Glomerular visceral epithelial cell (primary cell): ENCODE results near the gene GTPBP10.

ENCODE experiments used
- DNase-seq: peaks from one replicate; pipeline ENCODE4 v3.0.0-alpha.2; 2016; ENCODE audit errors: extremely low spot score

GTPBP10 gene

DNA sequence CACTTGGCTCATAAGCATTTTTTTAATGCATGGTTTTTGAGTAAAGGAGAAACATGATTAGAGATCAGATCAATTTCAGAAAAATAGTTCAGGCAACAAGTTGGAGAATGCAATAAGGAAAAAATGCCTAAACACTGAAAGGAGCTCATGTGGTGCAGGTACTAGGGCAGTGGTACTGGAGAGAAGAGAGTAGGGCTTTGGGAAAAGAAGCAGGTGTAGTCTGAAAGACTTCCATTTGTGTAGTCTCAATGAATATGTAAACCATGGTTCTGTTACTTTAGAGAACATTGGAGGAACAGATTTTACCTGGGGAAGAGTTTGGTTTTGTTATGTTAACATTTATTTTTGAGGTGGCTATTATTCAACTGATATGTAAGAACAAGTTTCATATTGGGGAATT lies 5.5 kb downstream of the GTPBP10 start:
- DNase-seq, result no peak

DNA sequence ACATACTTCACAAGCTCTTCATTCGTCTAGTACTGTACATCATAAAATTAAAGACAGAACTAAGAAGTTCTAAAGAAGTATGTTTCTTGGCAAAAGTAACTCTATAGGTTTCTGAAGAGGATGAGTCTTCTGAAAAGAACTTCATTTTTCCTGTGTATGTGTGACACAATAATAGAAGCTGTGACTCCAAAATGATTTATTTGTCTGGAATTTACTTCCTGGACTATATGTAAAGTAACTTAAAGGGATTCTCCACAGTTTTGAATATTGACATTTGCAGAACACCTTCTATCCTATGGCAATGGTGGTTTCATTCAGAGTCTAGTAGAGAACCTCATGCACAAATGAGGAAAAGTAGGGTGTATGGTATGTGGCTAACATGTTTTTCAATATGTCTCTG lies 36.9 kb downstream of the GTPBP10 start:
- peak; percentile 32 for DNase-seq

DNA sequence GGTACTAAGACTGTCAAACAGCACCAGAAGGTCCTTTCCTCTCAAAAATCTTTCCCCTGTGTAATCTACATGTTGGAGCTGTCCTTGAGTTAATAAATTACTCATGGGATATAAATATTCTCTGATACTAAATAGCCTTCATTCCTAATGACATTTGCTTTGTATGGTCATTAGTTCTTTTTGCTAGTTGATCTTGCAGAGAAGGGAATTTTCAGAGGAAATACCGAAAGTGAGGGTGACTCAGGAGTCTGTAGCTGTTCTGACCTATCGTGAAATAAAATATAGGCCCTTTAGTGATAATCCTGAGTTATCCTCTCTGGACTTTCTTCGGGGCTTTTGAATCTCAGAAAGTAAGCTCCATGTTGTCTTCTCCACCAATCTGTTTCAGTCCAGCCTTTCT lies 37.3 kb downstream of the GTPBP10 start:
- peak; percentile 25 for DNase-seq

DNA sequence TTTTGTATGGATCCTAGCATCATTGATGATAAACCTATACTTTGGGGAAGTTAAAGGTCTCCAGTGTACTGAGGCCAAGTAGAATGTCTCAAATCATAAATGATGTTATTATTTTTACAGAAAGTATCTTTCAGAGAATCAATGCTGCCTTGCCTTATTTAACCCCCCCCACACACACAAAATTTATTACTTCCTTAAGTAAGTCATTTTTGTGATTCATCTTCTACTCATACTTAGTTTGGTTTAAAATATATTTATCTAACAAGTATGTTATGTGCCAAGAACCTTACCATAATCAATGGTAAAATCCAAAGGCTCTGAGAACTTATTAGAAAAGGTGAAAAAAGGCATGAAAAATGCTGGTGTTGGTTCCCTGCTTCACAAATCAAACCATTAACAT lies 37.9 kb downstream of the GTPBP10 start:
- DNase-seq, result no peak

DNA sequence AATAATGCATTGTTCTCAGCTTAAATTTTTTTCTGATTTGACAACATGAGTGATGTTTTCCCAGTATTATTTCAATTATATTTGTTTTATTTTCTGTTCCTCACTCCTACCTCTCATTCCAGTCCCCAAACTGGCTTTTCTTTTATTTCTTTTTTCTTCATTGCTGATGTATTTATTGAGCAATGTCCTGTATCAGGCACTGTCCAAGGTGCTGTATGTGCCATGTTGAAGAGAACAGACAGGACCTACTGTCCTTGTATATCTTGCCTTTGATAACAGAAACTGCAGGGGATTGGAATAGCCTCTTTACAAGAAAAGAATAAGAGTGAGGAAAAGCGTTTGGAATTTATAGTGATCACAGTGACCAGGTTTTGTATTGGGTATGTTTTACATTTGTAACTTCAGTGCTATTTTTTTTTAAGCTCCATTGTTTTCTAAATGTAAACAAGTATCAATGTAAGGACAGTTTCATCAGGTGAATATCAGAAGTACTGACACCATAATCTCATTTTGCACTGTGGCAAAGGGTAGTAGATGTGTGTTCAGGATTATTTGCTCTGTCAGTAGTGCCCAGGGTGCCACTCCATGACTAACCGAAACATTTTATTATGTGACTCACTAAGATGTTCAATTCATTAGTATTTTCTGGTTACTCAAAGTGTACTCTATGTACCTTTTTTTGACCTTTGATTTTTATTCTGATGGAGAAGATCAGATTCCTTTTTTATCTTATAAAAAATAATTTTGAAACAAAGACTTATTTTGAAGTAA lies 41.1 kb downstream of the GTPBP10 start:
- DNase-seq, result no peak

DNA sequence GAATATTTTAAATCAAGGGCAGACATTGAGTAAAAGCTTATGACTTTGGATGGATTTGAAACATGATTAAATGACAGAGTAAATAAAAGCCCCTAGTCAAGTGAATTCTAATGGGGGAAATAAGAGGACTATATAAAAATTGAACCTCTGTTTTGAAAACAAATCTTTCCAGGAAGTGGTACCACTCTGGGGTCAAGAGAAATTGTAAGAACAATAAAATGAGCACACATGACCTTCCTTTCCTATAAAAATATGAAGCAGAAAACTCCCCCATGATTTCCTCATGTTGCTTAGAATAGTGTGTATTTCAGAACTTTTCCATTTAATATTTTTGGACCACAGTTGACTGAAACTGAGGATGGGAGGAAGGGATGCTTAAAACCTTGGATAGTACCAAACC lies 44.4 kb downstream of the GTPBP10 start:
- no peak for DNase-seq

DNA sequence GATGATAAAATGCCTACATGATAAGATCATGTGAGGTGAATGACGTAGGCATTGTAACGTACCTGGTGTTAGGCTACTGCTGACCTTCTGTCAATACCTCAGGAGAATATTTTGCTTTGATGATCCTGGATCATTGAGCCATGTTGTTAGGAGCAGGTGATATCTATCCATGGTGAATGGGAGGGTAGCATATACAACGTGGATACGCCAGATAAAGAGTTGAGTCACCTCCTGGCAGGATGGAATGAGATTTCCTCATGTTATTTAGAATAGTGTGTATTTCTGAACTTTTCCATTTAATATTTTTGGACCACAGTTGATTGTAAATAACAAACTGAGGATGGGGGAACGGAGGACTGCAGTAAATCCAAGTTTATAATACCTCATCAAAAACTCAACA lies 45.0 kb downstream of the GTPBP10 start:
- no peak for DNase-seq

DNA sequence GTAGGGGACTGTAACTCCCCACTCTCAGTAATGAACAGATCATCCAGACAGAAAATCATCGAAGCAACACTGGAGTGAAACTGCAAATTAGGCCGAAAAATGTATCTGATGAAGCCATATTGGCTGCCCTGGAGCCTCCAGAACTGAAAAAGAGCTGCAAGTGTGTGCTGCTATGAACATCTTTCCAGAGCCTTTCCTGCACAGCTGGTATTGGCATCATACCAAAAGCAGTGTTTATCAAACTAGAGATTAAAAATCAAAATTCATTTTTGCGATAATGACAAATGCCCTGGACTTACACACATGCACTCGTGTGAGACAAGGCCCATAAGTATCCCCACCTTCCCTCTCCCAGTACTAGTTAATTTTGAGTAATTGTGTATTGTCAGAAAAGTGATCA lies 49.9 kb downstream of the GTPBP10 start:
- DNase-seq, result no peak

DNA sequence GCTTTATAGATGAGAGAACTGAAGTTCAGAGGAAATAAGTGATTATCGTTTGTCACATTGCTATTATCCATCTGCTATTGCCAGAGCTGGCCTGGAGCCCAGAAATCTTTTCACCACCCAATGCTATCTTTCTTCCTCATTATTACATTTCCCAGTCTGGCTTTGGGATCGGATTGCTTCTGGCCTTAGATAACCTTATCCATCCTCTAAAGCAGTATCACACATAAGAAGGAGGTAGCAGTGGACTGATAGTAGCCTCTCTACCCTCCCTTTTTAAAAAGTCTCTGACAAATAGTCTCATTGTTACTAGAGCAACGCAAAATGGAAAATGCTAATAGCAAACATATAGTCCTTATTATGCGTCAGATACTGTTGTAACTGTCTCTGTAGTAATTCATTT lies 55.5 kb downstream of the GTPBP10 start:
- no peak for DNase-seq

DNA sequence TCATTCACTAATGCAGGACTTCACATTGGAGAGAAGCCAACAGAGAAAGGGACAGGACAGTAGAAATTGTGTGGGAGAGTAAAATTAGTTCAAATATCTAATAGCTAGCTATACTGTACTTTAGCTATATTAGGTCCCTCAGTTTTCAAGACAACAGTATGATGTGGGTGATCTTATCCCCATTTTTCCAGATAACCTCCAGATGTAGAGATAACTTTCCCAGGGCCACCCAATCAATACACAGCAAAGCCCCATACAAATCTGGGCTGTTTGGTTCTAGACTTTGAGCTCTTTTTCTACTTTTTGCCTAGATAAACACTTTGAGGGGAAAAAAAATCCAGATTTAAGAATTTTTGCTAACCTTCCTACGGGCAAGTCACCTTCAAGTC lies 56.3 kb downstream of the GTPBP10 start:
- no peak for DNase-seq

DNA sequence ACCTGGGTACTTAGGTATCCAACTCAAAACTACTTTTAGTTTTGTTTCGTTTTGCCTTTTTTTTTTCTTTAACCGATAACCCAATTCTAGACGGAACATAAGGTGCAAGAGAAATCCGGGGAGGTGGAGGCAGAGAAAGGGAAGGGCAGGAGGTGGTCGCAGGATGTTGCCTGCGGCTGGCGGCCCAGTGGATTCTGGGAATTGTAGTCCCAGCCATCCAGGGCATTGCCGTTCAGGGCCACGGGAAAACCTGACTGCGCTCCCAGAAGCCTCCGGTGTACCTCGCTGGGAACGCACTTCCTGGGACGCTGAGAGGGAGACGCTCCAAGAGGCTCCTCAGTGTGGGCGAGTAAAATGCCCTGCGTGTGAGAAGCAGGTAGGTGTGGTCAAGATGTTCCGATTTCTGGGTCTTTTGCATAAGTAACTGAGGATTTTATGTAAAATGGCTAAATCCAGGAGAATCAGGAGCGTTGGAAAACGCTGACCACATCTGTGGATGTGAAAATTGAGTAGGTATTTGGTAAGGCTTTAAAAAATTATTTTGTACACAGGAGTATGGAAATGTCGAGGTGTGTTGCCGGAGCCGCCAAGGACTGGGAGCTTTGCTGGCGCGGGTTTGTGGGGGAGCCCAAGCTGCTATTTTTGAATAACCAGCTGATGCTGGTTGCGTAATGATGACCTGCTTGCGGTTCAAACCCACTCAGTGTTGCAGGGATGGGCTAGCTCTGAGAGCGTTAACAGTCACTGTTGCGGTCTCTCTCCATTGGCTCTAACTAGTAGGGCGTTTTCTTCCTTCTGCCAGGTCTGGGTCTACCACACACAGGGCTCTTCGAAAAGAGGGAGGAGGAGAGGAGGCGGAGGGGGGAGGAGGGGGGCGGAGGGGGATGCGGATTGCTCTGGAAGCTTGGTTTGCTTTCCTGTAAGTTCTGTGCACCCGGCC lies 56.9 kb downstream of the GTPBP10 start, which contains the start of gene CLDN12:
Gene CLDN12 (plus strand): TSS at position 288 of the 940 bp plus-strand sequence. CDS start 9,216 bp downstream, outside the sequence.
- peak; percentile 96 for DNase-seq

DNA sequence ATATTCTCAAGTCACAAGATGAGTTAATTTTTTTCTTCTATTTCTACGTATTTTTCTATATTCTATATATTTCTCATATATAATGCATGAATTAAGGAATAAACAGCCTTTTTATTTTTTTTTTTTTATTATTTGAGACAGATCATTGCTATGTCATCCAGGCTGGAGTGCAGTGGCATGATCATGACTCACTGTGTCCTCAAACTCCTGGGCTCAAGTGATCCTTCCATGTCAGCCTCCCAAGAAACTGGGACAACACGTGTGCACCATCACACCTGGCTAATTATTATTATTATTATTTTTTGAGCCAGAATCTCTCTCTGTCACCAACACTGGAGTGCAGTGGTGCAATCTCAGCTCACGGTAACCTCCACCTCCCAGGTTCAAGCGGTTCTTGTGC lies 58.3 kb downstream of the GTPBP10 start:
- DNase-seq, result no peak

DNA sequence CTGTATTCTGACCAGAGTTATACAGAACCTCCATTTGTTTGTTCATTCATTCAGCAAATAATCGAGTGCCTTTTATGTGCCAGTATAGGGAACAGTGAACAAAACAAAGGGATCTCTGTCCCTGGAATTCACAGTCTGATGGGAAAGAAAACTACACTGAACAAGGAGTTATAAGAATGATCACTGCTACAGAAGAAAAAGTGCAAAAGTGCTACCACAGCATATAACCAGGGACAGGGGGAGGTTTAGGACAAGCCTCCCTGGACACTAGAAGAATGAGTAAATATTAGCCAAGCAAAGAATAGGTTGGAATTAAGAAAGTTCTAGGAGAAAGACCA lies 60.9 kb downstream of the GTPBP10 start:
- DNase-seq, result no peak

DNA sequence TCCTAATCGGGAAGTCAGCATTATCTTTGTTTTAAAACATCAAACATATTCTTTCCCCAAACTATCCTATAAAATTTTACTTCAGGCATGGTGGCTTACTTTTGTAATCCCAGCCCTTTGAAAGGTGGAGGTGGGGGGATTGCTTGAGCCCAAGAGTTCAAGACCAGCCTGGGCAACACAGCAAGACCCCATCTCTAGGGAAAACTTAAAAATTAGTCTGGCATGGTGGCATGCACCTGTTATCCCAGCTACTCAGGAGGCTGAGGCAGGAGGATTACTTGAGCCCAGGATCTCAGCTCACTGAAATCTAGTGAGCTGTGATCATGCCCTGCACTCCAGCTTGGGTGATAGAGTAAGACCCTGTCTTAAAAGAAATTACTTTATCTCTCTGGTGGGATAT lies 61.6 kb downstream of the GTPBP10 start:
- DNase-seq, result no peak

DNA sequence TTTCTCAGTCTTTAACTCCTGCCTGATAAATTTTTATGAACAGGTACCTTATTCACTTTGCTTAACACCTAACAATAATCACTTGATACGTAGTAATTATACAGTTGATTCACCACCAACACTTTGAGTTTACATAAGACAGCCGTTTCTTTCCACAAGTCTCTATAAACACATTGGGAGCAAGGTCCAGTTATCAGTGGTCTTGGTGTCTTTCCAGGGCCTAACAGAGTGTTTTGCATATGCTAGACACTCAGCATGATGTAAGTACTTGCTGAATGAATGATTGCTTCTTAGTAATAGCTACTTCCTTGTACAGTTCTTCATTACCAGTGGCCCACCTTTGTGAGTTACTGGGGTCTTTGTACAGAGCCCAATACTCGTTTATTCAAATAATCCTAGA lies 63.2 kb downstream of the GTPBP10 start:
- no peak for DNase-seq

DNA sequence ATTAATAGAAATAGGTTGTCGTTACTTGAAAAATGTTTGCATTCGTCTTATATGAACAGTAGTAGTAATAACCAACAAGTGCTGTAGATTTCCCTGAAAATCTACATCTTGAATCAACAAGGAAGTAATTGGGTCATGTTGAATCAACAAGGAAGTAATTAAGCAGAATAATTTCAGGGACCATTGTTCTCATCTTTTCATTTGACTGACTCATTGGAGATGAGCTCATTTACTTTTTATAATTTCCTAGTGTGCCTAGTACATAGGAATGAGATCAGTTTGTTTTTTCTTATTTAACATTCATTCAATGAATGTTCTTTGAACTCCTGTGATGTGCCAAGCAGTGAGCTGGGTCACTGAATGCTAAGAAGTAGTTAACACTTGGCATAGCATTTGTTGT lies 65.0 kb downstream of the GTPBP10 start:
- DNase-seq, result no peak

DNA sequence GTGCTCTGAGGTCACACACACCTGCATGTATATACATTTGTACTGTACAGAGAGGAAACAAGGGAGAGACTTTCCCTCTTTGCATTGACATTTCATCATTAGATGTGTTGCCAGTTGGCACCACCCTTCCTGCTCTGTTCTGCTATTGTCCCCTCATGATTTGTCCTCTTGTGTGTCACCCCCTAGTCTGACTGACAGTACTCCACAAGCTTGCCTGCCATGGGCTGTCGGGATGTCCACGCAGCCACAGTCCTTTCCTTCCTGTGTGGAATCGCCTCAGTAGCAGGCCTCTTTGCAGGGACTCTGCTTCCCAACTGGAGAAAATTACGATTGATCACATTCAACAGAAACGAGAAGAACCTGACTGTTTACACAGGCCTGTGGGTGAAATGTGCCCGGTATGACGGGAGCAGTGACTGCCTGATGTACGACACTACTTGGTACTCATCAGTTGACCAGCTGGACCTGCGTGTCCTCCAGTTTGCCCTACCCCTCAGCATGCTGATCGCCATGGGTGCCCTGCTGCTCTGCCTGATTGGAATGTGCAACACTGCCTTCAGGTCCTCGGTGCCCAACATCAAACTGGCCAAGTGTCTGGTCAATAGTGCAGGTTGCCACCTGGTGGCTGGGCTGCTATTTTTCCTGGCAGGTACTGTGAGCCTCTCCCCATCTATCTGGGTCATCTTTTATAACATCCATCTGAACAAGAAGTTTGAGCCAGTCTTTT lies 66.1 kb downstream of the GTPBP10 start:
- peak; percentile 28 for DNase-seq

DNA sequence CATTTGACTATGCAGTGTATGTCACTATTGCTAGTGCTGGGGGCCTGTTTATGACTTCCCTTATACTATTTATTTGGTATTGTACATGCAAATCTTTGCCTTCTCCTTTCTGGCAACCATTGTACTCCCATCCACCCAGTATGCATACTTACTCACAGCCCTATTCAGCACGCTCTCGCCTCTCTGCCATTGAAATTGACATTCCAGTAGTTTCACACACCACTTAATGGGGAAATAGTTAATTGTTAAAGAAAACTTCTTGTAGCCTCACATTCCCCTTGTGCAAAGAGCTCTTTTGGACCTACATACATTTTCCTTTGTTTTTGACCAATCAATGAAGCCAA lies 66.6 kb downstream of the GTPBP10 start:
- no peak for DNase-seq

DNA sequence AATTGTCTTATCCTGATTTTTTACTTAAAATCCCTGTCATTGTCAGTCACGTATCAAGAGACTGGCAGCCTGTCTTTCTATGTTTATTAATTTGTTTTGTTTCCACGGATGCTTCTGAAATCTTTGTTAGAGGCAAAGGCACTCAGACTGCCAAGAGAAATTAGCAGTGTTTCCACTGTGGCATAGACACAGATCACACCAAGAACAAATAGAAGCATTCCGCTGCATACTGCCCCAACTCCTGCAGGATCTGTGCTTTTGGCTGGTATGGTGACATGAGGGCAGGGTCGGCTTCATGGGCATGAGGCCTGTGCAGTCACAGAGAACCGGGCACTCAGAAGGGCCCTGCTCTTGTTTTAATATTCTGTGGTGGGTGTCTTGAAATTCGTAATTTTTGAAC lies 75.1 kb downstream of the GTPBP10 start:
- DNase-seq, result no peak

DNA sequence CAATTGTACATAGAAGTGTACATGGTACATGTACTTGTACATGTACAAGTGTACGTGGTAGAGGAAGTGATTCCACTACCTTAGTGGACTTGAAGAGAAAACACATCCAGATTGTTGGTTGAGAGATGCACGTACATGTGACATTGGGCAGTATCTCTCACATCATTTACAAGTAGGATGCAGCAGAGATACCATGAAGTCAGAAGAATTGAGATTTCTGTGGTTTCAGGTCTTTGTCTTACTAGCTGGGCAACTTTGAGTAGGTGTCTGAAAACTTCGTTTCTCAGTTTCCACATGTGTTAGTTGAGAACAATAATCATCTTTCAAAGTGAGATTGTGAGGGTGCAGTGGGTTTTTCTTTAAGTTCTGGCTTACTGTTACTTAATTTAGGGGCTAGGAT lies 78.2 kb downstream of the GTPBP10 start:
- DNase-seq, result no peak

DNA sequence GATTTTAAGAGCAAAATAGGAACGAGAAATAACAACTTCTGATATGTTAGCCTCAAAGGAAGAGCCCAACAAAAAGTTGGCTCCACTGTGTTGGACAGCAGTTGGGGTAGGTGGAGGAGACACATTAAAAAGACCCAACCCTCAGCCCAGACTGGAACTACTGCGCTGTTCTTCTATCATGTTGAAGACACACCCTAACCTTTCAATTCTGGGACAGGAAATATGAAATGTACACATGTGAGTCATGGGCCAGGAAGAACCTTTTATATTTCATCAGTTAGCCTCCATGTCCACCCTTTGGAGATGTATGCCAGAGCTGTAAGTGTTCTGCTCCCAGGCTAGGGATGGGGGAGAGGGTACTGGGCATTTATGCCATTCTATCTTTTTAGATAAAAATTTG lies 78.9 kb downstream of the GTPBP10 start:
- no peak for DNase-seq

DNA sequence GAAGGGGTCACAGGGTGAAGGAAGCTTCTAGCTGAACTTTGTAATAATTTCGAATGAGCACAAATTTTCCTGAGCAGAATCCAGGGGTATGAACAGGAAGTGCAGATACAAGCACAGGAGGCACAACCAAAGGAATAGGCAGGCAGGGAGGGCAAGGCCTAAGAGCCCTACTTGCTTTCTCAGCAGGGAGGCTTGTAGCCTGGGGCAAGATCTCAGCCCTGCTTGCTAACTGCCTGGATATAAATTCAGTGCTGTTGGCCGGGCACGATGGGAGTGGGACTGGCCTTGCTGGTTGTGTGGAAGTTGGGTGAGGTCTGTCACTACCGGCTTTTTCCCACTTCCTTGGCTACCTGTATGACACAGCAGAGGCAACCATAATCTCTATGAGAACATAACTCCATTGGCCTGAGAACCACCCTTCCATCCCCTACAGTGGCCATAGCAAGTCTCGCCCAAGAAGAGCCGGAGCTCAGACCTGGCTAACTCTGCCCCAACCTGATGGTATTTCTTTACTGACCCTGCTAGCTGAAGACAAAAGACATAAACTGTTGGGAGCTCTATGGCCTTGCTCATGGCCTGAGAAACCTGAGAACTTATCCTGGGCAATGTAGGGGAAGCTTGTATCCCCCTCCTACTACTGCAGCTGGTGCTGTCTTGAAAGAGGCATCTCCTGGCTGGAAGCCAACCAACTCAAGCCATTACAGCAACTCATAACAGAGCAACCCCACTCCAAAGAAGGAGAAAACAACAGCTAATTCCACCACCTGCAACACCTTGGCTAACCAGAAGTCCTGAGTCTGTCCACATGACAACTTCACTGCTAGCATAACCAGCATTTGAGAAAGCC lies 84.3 kb downstream of the GTPBP10 start:
- peak; percentile 6 for DNase-seq
